AG08395 (cell line): ENCODE results near the gene VARS2.
"Not testable (repeated sequence)": the region's sequence is repeated elsewhere in the genome, so short reads cannot be mapped to it uniquely, and the experiment has no call there.

Experiments
- DNase-seq: peaks from one replicate; pipeline ENCODE4 v3.0.0; 2012; ENCODE audit warnings: mixed read lengths, low spot score

VARS2 gene

DNA sequence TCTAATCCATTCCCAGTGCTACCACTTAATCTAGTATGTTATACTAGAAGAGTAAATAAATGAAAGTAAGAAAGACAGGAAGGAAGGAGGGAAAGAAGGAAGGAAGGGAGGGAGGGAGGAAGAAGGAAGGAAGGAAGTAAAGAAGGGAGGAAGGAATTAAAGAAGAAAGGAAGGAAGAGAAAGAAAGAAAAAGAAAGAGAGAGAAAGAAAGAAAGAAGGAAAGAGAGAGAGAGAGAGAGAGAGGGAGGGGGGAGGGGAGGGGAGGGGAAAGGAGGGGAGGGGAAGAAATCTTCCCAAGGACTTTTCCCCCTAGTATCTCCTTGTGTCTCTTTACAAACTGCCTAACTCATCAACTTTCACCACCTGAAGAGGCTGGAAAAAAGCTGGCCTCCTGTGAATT is 48.7 kb downstream of the VARS2 start:
- DNase-seq = no peak

GRCh38 chr6:30963641-30964040 is 49.6 kb downstream of the VARS2 start:
- peak; percentile 19 for DNase-seq

GRCh38 chr6:30964075-30964474 is 50.0 kb downstream of the VARS2 start:
- DNase-seq = no peak

- no peak for DNase-seq
Observed at GRCh38 chr6:30965140-30965601, 51.1 kb downstream of the VARS2 start.

GRCh38 chr6:30966154-30966553 is 52.1 kb downstream of the VARS2 start:
- DNase-seq = no peak

- DNase-seq = not testable (repeated sequence)
Observed at GRCh38 chr6:30969171-30969570, 55.1 kb downstream of the VARS2 start.

DNA sequence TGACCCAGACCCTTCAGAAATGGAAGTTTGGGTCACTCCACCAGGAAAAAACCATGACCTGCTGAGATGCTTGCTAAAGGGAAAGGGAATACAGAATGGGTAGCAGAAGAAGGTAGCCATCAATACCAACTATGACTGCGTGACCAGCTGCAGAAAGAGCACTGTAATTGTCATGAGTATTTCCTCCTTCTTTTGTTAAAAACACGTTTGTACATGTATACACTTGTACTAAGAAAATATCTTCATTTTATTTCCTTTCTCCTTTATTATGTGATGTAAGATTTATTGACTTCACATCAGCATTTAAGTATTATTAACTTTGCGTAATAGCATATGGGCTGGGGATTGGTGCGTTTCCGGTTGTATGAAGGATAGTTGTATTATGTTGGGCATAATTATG is 56.9 kb downstream of the VARS2 start:
- DNase-seq = no peak

DNA sequence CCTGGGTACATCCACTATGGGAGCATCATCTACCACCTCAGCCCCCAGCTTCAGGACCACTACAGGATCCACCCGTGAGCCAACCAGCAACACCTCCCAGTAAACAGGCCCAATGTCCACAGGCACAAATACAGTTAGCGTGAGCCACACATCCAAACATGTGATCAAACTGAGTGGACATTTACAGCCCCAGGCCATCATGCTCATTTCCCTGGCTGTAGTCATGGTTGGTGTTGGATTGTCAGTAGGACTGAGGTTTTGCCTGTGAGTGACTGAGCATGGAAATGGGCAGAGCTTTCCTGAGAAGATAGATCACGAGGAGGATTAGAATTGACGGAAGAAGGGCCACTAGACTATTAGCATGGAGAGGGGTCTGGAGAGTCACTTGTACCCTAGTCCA is 58.8 kb downstream of the VARS2 start:
- no peak for DNase-seq

DNA sequence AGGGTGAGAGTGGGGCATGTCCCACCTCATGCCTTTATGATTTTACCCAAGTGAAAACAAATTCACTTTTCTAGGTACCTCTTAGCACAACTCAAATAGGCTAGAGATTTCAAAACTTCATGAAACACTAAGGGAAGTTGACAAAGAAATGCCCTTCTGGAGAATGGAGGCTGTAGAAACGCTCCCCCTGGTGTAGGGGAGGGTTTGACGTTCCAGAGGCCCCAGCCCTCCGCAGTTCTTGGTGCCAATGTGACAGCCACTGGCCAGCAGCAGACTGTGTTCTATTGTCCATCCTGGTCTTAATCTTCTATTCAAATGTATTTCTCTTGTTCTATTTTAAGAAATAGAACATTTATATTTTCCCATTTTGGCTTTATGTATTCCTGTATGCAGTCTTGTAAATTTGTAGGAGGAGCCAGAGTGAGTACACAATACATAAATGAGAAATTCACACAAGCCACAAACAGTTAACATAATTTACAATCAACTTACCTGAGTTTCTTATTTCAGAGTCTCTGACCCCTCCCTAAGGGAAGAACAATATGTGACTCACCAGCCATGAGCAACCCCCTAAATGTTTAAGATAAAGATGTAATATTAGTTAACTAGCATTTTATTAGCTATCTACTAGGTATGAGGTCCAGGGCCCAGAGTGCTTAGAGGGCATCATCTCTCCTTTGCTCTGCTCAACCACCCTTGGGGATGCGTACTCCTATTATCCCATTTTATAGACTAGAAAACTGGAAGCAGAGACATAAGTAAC is 60.6 kb downstream of the VARS2 start:
- DNase-seq = no peak
